HG03469 (cell line): ENCODE results near the gene LGR4.
"Not testable (repeated sequence)": the region's sequence is repeated elsewhere in the genome, so short reads cannot be mapped to it uniquely, and the experiment has no call there.

Experiments
- ATAC-seq: cut with Tn5 transposase; IDR thresholded peaks from one replicate; pipeline ENCODE4 v1.9.1; 2021; ENCODE audit warnings: mild to moderate bottlenecking, moderate library complexity, moderate number of reproducible peaks; ENCODE audit not compliant: unreplicated experiment

Gene LGR4

GRCh38 chr11:27460158-27460978 lies 12.2 kb downstream of the LGR4 start:
- ATAC-seq: no peak

GRCh38 chr11:27459191-27459590 lies 13.4 kb downstream of the LGR4 start:
- ATAC-seq: no peak

DNA sequence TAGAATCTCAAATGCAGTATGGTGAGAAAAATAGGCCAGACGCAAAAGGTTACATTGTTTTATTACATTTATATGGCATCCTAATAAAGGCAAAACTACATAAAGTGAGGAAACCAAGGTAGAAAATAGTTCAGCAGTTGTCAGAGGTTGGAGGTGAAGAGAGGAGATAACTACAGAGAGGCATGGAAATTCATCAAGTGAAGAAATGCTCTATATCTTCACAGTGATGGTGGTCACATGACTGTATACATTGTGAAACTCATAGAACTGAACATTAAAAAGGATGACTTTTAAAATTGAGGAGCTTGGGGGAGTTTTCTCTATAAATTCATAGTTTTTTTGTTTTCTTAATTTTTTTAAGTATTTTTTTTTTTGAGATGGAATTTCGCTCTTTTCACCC lies 14.4 kb downstream of the LGR4 start:
- ATAC-seq: no peak

- ATAC-seq: no peak
Measured at GRCh38 chr11:27456795-27457329, 15.7 kb downstream of the LGR4 start.

DNA sequence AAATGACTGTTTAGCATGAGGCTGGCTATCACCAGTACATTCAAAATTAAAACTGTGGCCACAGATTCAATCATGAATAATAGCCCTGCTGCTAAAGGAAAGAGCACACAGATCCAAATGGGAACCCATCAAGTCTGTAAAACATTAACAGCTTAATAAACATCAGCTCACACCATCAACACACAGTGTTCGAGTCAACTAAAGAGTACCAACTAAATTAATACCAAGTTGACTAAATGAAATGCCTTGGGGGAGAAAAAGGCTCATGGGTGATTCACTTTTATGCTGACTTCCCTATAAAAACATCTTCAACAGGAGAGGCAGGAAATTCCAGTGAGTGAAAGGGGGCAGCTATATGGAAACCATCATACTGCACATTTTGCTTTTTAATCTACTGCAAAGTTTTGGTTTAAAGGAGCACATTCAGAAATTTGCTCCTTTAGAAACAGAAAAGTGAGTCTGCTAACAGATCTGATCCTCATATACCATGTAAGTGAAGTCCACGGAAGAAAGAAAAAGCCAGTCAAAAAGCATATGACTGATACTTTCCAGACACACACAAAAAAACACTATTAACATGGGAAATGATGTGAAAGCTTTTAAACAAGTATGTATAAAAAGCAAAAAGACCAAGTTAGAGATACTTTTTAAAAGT lies 16.3 kb downstream of the LGR4 start:
- no peak for ATAC-seq

DNA sequence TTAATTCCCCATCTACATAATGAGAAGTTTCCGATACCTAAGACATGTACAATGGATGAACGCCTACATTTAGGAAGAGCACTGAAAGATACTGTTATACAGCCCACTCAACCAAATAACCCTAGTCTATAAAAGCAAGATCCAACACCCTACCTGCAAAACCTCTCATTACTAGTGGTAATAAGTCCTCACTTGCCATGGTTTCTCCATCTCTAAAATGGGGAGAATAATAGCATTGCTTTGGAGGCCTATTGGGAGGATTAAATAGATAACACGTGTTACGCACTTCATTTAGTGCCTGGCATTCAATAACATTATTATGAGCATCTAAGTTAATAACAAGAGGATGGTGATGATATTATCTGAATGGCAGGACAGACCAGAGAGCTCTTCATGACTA lies 16.9 kb downstream of the LGR4 start:
- no peak for ATAC-seq

GRCh38 chr11:27453701-27454100 lies 18.9 kb downstream of the LGR4 start:
- ATAC-seq: no peak

- ATAC-seq: no peak
Measured at GRCh38 chr11:27452147-27452546, 20.4 kb downstream of the LGR4 start.

- ATAC-seq: no peak
Measured at GRCh38 chr11:27451244-27451965, 21.2 kb downstream of the LGR4 start.

DNA sequence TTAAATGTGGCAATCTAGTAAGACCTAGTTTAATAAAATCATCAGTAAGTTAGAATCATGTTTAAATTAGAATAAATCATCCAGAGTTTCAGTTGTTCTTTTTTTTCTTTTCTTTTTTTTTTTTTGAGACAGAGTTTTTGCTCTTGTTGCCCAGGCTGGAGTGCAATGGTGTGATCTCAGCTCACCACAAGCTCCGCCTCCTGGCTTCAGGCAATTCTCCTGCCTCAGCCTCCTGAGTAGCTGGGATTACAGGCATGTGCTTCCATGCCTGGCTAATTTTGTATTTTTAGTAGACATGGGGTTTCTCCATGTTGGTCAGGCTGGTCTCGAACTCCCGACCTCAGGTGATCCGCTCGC lies 24.4 kb downstream of the LGR4 start:
- ATAC-seq: not testable (repeated sequence)

DNA sequence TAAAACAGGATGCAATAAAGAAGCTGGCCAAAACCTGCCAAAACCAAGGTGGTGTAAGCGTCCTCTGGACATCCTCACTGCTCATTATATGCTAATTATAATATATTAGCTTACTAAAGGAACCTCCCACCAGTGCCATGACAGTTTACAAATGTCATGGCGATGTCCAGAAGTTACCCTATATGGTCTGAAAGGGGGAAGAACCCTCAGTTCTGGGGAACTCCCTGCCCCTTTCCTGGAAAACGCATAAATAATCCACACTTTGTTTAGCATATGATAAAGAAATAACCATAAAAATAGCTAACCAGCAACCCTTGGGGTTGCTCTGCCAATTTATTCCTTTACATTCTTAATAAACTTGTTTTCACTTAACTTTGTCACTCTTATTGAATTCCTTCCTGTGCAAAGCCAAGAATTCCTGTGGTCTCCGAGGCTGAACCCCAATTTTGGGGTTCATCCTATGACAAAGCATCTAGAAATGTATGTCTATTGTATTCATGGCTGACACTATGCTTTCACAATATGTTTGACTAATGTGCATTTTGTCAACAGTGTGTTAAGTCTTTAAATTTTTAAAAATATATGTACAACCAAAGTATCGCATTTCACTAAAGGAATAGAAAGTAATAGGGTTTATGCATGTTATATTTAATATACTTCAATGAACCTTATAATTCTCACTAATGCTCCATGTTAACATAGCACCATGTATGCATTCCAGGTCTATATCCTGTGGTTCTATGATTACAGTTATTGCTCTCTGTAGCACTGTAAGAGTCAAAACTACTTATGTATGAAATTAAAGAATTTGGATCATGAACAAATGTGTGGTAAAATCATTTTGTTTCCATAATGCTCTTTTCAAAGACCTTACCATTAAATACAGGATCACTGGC lies 25.1 kb downstream of the LGR4 start:
- ATAC-seq: no peak

- ATAC-seq: no peak
Measured at GRCh38 chr11:27445625-27446024, 27.0 kb downstream of the LGR4 start.

DNA sequence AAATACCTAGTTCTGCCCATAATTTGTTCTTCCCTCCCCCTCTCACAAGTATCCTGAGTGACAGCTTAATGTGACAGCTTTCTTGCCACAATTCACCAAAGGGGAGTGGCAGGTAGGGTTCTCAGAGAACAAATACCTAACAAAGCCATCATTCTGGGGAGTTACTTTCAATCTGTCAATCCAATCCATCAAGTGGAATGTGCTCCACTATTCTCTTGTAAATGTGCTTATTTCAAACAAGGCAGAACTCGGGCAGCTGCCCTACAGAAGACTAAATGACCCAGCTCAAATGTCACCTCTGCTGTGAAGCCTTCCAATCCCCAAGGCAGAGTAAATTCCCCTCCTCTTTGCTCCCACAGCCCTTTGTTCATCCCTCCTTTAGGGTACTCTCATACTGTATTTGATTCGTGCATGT lies 27.8 kb downstream of the LGR4 start:
- ATAC-seq: no peak

GRCh38 chr11:27443746-27444507 lies 28.7 kb downstream of the LGR4 start:
- ATAC-seq: no peak

DNA sequence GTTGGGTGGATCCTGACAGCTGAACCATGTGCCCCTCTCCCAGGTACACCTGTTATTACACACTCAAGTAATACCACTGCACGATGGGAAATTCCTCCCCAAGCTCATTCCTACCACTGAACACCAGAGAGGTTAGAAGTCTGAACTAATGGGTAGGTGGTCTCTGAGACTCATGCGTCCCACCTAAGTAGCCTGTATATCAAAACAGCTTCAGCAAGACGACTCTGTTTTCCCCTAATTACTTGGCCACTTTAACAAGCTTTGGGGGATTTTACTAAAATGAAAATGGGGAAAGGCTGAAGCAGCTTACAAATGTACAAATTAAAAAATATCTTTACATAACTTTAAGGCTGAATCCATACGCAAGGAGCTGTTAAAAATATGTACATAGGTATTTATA lies 29.4 kb downstream of the LGR4 start:
- ATAC-seq: no peak

DNA sequence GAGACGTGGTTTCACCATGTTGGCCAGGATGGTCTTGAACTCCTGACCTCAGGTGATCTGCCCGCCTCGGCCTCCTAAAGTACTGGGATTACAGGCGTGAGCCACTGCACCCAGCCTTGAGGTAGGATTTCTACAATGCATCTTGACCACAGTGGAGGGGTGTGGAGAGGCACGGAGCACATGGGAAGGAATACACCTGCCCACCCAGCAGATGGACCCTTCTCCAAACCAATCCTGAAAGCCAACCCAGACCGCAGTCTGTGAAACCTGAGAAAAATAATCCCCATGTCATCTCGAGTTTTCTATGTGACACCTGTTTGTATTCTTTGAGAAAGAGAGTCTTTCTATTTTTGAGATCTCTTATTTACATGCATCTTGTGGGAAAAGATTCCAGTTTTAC lies 32.5 kb downstream of the LGR4 start:
- no peak for ATAC-seq

GRCh38 chr11:27438595-27438981 lies 34.0 kb downstream of the LGR4 start:
- ATAC-seq: no peak

DNA sequence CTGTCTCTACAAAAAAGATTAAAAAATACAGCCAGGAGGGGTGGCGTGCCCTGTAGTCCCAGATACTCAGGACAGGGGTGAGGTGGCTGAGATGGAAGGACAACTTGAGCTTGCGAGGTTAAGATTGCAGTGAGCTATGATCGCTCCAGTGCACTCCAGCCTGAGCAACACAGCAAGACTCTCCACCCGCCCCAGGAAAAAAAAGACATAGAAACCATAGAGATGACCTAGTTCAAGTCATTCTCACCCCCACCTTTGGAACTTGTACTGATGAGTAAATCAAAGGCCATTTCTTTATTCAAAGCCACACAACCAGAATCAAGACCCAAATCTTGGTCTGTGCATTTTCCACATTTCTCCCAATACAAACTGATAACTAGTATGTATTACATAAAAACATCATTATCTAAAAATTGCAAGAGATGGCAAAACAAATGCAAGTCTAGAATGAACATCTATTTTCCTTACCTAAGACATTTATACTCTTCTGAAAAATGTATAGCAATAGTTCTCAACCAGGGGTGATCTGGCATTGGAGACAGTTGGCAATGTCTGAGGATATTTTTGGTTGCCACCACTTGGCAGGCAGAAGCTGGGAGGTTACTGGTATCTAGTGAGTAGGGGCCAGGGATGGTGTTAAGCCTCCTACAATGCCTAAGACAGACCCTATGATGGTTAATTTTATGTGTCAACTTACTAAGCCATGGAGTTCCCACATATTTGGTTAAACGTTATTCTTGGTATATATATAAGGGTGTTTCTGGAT lies 34.6 kb downstream of the LGR4 start:
- ATAC-seq: no peak

DNA sequence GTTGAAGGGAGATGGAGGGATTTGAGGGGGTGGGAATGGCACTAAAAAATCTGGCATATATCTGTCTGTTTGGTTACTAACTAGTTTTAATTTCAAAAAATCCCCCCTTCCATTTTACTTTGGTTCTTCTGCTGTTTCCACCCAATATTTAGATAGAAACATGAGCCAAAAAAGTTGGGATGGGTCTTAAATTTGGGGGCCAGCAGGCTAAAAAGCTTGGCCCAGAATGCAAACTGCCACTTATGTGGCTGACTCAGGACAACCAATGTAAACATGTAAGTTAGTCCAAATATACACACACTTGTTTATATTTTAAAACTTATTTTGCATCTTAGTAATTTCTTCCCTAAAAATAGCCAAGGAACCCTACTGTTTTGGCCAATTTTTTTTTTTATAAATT lies 35.7 kb downstream of the LGR4 start:
- no peak for ATAC-seq
